Panc1 (cell line): ENCODE results near the gene SMIM31. TPM values are rescaled to one million over a fixed set of nuclear protein-coding genes. Genes with fewer than 3 reads are reported as not detected.

ENCODE experiments used
- ATAC-seq: fragments of 200-7000 bp; cut with Tn5 transposase; 2 replicates; pipeline ENCODE4 v1.9.1; 2020; ENCODE audit warnings: mild to moderate bottlenecking, moderate library complexity
- BruUV-seq: library from RNA; stranded (reverse); fragments of 400-500 nt; replicated peaks from 2 replicates; lab custom pipeline; 2021; lab: Mats Ljungman, UMichigan
- CTCF ChIA-PET: fragments of 300-600 bp; sonication (Branson Sonifier 250); formaldehyde crosslinking; loops from one replicate; lab custom pipeline; 2022; ENCODE audit warnings: antibody characterized with exemption; lab: Charles Lee
- POLR2A ChIA-PET: fragments of 300-600 bp; sonication (Branson Sonifier 250); formaldehyde crosslinking; loops from one replicate; lab custom pipeline; 2022; ENCODE audit warnings: antibody characterized with exemption; lab: Charles Lee
- DNase-seq: peaks from one replicate; pipeline ENCODE4 v3.0.0-alpha.2; 2010; ENCODE audit warnings: low read depth, low spot score
- H3K27ac ChIP-seq: 2 replicates; pipeline ENCODE4 v1.5.1; 2011; ENCODE audit warnings: mild to moderate bottlenecking, low read length, inconsistent platforms
- H3K27me3 ChIP-seq: fragments of 200-500 bp; sonication (Bioruptor generic); 2 replicates; pipeline ENCODE4 v1.6.0; 2014; ENCODE audit warnings: low read length, inconsistent platforms; ENCODE audit not compliant: control insufficient read depth, insufficient read depth
- H3K36me3 ChIP-seq: fragments of 200-500 bp; sonication (Bioruptor generic); 2 replicates; pipeline ENCODE4 v1.5.1; 2014; ENCODE audit warnings: inconsistent platforms, mild to moderate bottlenecking, low read length, moderate library complexity; ENCODE audit not compliant: control insufficient read depth, insufficient read depth
- H3K4me1 ChIP-seq: 2 replicates; pipeline ENCODE4 v1.5.1; 2011; ENCODE audit warnings: inconsistent platforms, mild to moderate bottlenecking, low read length, moderate library complexity; ENCODE audit not compliant: control insufficient read depth, insufficient read depth
- H3K4me3 ChIP-seq, 2 experiments: 2 replicates each; pipeline ENCODE4 v1.5.1; 2011 to 2012; ENCODE audit warnings: low read depth in 2 of 2, low read length in 2 of 2, mild to moderate bottlenecking in 2 of 2, inconsistent platforms in 1 of 2, moderate library complexity in 1 of 2
- H3K9me3 ChIP-seq: fragments of 200-500 bp; sonication (Bioruptor generic); 2 replicates; pipeline ENCODE4 v1.5.1; 2014; ENCODE audit warnings: low read depth, mild to moderate bottlenecking, inconsistent platforms, low read length, moderate library complexity; ENCODE audit not compliant: control insufficient read depth, insufficient read depth
- POLR2AphosphoS5 ChIP-seq: IDR thresholded peaks from 2 replicates; pipeline ENCODE4 v1.6.1; 2012; ENCODE audit warnings: mild to moderate bottlenecking, low read depth, low read length, moderate library complexity
- REST ChIP-seq, 2 experiments: IDR thresholded peaks; 2 replicates each; pipeline ENCODE4 v1.6.1; 2011 to 2012; ENCODE audit warnings: low read depth in 2 of 2, control low read depth in 1 of 2, low read length in 1 of 2, mild to moderate bottlenecking in 1 of 2, moderate library complexity in 1 of 2; ENCODE audit not compliant: insufficient read depth in 1 of 2
- SIN3A ChIP-seq: IDR thresholded peaks from 2 replicates; pipeline ENCODE4 v1.6.1; 2012; ENCODE audit warnings: low read depth, mild to moderate bottlenecking, low read length, moderate library complexity, borderline replicate concordance; ENCODE audit not compliant: insufficient read depth
- TCF7L2 ChIP-seq: IDR thresholded peaks from 2 replicates; pipeline ENCODE4 v1.6.1; 2011; ENCODE audit warnings: mild to moderate bottlenecking, low read depth, low read length, inconsistent platforms
- in situ Hi-C: cut with HindIII; loops from 2 replicates; pipeline ENCODE4 v1.10.0; 2016; ENCODE audit warnings: low sequenced_read_pairs, low pct_unique_long_range_greater_than_20kb
- intact Hi-C: fragments of 100-400 bp; cut with micrococcal nuclease; formaldehyde crosslinking; loops from one replicate; pipeline ENCODE4 v1.10.0; 2022; ENCODE audit not compliant: unreplicated experiment
- total RNA-seq: library from RNA; stranded (reverse); gene quantifications from one replicate; pipeline ENCODE4 v1.2.1, GENCODE V29; 2021; ENCODE audit not compliant: unreplicated experiment
- TF ChIP-seq, protein P1 (sequence below): fragments of 450-650 bp; IDR thresholded peaks from 2 replicates; pipeline ENCODE4 v1.5.1; 2017; ENCODE audit warnings: mild to moderate bottlenecking

The SMIM31 gene
- total RNA-seq, 1 experiment from 2014 or later, result not detected

DNA sequence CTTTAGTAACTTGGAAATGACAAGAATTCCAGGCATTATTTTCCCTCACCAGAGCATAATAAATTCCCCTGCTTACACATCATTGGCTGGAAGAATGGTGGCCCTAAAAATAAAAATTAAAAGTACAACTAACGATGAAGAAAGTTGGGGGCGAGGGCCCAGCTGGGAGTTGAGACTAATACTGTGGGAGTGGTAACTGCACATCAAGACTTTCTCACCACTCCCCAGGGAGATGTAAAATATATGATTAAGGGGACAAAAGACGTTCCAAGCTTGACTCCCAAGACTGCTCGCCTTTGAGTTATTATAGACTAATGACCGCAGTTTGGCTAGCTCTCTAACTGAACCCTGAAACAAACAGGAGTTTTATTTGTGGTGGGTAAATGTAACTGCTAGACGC lies 30.0 kb downstream of the SMIM31 start:
- BruUV-seq, result no TSS peak
- no peaks in the 10 kb centered on the region for H3K9me3 ChIP-seq
- intact Hi-C loops (no loop called here), in situ Hi-C loops (no loop called here)
- H3K4me3 ChIP-seq, result no peak overlapping the region
- H3K4me1 ChIP-seq, result no peaks in the 10 kb centered on the region
- CTCF ChIA-PET, result interaction anchor here (0.6 kb wide), 1 partner anchor 25 kb away, joined by 4 read pairs; no protein-coding TSS in a partner anchor
- H3K27me3 ChIP-seq, result no peaks in the 10 kb centered on the region
- no peak for ATAC-seq
- TF ChIP-seq REST (IDR thresholded peaks at IDR 0.05; ENCODE audit: insufficient read depth in 1 of 2, low read depth in 2 of 2, low read length in 1 of 2), result no peak
- no peak overlapping the region for H3K27ac ChIP-seq
- no peak for DNase-seq
- POLR2A ChIA-PET, result no interaction called here
- H3K36me3 ChIP-seq, result no peaks in the 10 kb centered on the region

DNA sequence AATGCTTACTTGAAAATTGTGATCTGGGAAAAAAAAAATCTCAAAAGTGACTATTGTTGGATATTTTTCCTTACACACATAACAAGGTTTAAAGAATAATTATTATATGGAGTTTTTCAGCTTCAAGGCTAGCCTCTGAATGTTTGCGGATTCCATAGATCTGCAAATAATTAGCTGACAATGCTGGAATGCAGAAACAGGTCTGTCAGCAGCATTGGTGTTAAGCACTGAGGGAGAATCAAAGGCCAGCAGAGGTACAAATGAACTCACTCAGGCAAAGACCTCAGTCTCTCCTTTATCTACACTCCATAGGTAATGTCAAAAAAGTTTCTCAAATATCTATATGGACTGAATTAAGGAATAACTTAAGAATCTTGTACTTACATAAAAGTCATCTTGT lies 35.1 kb downstream of the SMIM31 start:
- Histone ChIP-seq H3K4me1 (no peaks in the 10 kb centered on the region), H3K9me3 (no peaks in the 10 kb centered on the region), H3K27me3 (no peaks in the 10 kb centered on the region), H3K36me3 (no peaks in the 10 kb centered on the region), H3K27ac (no peak overlapping the region), H3K4me3 (no peak overlapping the region)
- intact Hi-C loops (no loop called here), in situ Hi-C loops (no loop called here)
- DNase-seq, result no peak
- TF ChIP-seq REST (IDR thresholded peaks at IDR 0.05; ENCODE audit: insufficient read depth in 1 of 2, low read depth in 2 of 2, low read length in 1 of 2) (no peak), TCF7L2 (no peak), SIN3A (no peak), POLR2AphosphoS5 (no peak)
- TF ChIP-seq, protein P1, sequence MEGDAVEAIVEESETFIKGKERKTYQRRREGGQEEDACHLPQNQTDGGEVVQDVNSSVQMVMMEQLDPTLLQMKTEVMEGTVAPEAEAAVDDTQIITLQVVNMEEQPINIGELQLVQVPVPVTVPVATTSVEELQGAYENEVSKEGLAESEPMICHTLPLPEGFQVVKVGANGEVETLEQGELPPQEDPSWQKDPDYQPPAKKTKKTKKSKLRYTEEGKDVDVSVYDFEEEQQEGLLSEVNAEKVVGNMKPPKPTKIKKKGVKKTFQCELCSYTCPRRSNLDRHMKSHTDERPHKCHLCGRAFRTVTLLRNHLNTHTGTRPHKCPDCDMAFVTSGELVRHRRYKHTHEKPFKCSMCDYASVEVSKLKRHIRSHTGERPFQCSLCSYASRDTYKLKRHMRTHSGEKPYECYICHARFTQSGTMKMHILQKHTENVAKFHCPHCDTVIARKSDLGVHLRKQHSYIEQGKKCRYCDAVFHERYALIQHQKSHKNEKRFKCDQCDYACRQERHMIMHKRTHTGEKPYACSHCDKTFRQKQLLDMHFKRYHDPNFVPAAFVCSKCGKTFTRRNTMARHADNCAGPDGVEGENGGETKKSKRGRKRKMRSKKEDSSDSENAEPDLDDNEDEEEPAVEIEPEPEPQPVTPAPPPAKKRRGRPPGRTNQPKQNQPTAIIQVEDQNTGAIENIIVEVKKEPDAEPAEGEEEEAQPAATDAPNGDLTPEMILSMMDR, result no peak
- POLR2A ChIA-PET, result no interaction called here
- no TSS peak for BruUV-seq
- no peak for ATAC-seq
- CTCF ChIA-PET, result no interaction called here
